ENCODE results near the gene RITA1.

Gene RITA1

GRCh38 chr12:113224955-113225354 lies 39.4 kb downstream of the RITA1 start:
- no peaks in the 10 kb centered on the region for H3K9me3 ChIP-seq
- H4K20me1 ChIP-seq: peaks cover 14% of the 10 kb centered on the region; the same call in 1 of the 2 replicates
- no peak overlapping the region for H3K4me3 ChIP-seq
- H3K27ac ChIP-seq: no peak overlapping the region
- peaks cover 53% of the 10 kb centered on the region for H3K27me3 ChIP-seq
- 0 out of 2 replicates have a peak overlapping the region, but pooled peaks have one; percentile 4 for H3K4me2 ChIP-seq
- no peak overlapping the region for H3K9ac ChIP-seq
- TF ChIP-seq Cebpa-rat (IDR thresholded peaks at IDR 0.05): no peak
- H3K36me3 ChIP-seq: no peaks in the 10 kb centered on the region
- peaks cover 58% of the 10 kb centered on the region for H3K4me1 ChIP-seq

DNA sequence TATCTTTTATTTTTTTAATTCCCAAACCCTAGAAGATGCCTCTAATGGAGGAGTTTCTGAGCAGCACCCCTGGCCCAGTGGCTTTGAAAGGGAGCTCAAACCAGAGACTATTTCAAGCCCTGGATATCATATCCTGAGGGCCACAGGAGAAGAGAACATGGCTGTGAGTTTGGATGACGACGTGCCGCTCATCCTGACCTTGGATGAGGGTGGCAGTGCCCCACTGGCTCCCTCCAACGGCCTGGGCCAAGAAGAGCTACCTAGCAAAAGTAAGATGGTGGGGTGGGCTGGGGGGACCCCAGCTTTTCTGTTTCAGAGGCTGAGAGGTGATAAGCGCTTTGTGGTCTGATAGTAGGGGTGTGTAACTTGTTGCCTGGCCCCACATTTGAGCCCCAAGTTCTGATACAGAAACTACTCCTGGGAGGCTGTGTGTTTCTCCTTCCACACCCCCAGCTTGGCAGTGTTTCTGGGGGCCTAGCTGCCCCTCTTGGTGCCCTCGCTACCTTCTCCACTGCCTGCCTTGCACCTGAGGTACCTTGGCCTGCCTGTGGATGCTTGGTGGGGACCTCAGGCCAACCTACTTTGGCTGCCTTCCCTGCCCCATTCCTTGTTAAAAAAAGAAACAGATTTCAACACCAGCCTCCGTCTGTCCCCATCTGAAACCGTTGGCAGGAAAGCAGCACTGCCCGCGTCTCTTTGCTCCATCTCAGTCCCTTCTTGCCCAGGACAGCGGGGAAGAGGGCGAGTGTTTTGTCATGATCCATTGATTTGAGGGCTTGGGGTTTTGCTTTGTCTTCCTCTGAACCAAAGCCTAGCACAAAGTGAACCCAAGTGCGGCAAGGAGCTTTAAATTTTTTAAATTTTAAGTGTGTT lies 41.4 kb downstream of the RITA1 start:
- no peaks in the 10 kb centered on the region for H3K36me3 ChIP-seq
- H3K27me3 ChIP-seq: peaks cover 46% of the 10 kb centered on the region
- H3K9me3 ChIP-seq: no peaks in the 10 kb centered on the region
- H3K4me1 ChIP-seq: peaks cover 53% of the 10 kb centered on the region
- no peak overlapping the region for H3K9ac ChIP-seq
- no peak overlapping the region for H3K4me3 ChIP-seq
- H4K20me1 ChIP-seq: peaks cover 11% of the 10 kb centered on the region; the same call in 1 of the 2 replicates
- no peak for TF ChIP-seq Cebpa-rat (IDR thresholded peaks at IDR 0.05)
- H3K27ac ChIP-seq: no peak overlapping the region
- peak overlapping the region; percentile 29; the same call in 1 of the 2 replicates for H3K4me2 ChIP-seq

DNA sequence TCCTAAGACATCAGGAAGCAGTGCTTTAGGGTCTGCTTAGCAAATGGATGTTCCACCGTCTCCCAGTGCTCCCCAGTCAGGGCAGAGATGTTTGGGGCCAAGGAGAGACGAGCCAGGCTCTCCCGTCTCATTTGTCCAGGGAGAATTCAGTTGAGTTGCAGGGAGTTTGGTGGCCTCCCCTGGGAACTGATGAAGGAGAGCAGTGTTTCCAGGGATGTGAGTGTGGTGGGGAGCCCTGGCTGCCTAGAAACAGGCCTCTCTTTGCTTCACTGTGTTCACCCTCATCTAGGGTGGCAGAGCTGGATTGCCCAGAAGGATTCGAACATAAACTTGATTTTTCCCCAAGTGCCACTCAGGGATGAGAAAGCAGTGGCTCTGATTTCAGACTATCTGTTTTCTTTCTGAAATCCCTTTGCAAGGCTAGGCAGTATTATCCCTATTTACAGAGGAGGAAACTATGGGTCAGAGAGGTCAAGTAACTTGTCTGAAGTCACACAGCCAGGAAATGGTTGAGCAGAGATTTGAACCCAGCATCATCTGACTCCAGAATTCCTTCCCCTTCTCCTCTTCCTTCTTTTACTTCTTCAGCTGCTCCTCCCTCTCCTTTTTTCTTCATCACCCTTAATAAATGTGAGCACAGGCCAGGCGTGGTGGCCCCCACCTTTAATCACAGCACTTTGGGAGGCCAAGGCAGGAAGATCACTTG lies 42.3 kb downstream of the RITA1 start:
- peak overlapping the region; percentile 29; the same call in 1 of the 2 replicates for H3K4me2 ChIP-seq
- peaks cover 53% of the 10 kb centered on the region for H3K4me1 ChIP-seq
- peaks cover 37% of the 10 kb centered on the region for H3K27me3 ChIP-seq
- H3K36me3 ChIP-seq: no peaks in the 10 kb centered on the region
- no peak for TF ChIP-seq Cebpa-rat (IDR thresholded peaks at IDR 0.05)
- no peaks in the 10 kb centered on the region for H3K9me3 ChIP-seq
- no peak overlapping the region for H3K27ac ChIP-seq
- H3K4me3 ChIP-seq: no peak overlapping the region
- H4K20me1 ChIP-seq: peaks cover 6% of the 10 kb centered on the region; the same call in 1 of the 2 replicates
- no peak overlapping the region for H3K9ac ChIP-seq

GRCh38 chr12:113228394-113229028 lies 43.0 kb downstream of the RITA1 start:
- Histone ChIP-seq H3K27me3 (peaks cover 32% of the 10 kb centered on the region), H3K4me3 (no peak overlapping the region), H3K4me2 (no peak overlapping the region), H3K9ac (no peak overlapping the region), H4K20me1 (0 out of 2 replicates have a peak, but pooled peaks cover 6% of the 10 kb centered on the region), H3K36me3 (no peaks in the 10 kb centered on the region), H3K27ac (no peak overlapping the region), H3K4me1 (peaks cover 53% of the 10 kb centered on the region), H3K9me3 (no peaks in the 10 kb centered on the region)
- TF ChIP-seq Cebpa-rat (IDR thresholded peaks at IDR 0.05): no peak

DNA sequence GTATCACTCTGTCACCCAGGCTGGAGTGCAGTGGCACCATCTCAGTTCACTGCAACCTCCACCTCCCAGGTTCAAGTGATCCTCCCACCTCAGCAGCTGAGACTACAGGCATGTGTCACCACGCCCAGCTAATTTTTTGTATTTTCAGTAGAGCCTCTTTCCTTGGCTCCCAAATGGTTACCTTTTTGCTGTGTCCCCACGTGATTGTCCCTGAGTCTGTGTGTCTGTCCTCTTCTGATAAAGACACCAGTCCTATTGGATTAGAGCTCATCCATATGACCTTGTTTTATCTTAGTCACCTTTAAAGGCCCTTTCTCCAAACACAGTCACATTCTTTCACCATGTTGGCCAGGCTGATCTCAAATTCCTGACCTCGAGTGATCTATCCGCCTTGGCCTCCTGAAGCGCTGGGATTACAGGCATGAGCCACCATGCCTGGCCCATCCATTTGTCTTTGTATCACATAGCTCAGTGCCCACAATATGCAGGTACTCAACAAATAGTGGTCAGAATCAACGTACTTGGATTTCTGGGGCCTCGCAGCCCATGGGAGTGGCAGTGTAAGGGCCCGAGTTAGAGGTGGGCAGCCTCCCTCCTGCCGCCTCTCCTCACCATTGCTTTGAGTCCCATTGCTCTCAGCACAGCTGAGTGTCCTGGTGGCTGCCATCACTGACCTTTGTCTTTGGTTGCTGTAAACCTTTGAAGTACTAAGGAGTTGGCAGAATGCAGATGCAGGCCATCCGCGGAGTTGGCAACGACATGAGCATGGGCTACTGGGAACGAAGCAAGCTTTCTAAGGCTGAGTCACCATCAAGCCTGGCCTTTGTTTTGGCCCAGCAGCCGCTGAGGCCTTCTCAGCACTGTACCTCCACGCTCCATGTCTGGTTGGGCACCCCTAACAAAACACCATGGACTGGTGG lies 45.1 kb downstream of the RITA1 start:
- Histone ChIP-seq H3K36me3 (no peaks in the 10 kb centered on the region), H3K4me2 (peak overlapping the region; percentile 71), H3K9ac (no peak overlapping the region), H4K20me1 (no peaks in the 10 kb centered on the region), H3K9me3 (no peaks in the 10 kb centered on the region), H3K27ac (no peak overlapping the region), H3K4me3 (no peak overlapping the region), H3K4me1 (peaks cover 42% of the 10 kb centered on the region), H3K27me3 (peaks cover 30% of the 10 kb centered on the region)
- TF ChIP-seq Cebpa-rat (IDR thresholded peaks at IDR 0.05): no peak

DNA sequence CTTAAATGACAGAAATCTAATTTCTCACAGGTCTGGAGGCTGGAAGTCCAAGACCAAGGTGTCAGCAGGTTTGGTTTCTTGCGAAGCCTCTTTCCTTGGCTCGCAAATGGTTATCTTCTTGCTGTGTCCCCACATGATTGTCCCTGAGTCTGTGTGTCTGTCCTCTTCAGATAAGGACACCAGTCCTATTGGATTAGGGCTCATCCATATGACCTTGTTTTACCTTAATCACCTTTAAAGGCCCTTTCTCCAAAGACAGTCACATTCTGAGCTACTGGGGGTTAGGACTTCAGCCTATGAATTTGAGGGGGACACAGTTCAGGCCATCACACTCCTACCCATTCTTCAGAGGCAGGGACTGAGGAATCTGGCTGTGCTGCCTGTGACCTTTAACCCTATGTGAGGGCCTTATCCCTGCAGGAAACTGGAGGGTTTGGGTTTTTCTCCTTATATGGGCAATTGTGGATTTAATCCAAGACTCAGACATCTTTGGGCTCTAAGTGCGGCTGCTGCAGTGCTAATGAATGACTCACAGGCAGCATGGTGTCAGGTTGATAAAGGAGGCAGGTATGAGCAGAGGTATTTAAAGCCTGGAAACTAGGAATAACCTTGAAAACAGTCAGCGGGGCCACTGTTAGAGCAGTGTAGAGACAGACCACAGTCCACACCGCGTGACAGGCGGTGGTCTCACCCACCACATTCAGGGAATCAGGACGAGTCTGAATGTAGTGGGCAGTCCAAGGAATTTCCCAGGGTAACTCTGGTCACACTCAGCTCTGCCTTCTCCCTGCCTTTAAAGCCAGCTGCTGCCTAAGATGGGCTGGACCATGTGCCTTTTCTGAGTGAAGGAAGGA lies 45.9 kb downstream of the RITA1 start:
- H3K4me1 ChIP-seq: peaks cover 42% of the 10 kb centered on the region
- H3K4me3 ChIP-seq: no peak overlapping the region
- peaks cover 35% of the 10 kb centered on the region for H3K27me3 ChIP-seq
- TF ChIP-seq Cebpa-rat (IDR thresholded peaks at IDR 0.05): no peak
- no peaks in the 10 kb centered on the region for H3K9me3 ChIP-seq
- H3K9ac ChIP-seq: no peak overlapping the region
- no peak overlapping the region for H3K27ac ChIP-seq
- H3K4me2 ChIP-seq: no peak overlapping the region
- no peaks in the 10 kb centered on the region for H3K36me3 ChIP-seq
- H4K20me1 ChIP-seq: no peaks in the 10 kb centered on the region

DNA sequence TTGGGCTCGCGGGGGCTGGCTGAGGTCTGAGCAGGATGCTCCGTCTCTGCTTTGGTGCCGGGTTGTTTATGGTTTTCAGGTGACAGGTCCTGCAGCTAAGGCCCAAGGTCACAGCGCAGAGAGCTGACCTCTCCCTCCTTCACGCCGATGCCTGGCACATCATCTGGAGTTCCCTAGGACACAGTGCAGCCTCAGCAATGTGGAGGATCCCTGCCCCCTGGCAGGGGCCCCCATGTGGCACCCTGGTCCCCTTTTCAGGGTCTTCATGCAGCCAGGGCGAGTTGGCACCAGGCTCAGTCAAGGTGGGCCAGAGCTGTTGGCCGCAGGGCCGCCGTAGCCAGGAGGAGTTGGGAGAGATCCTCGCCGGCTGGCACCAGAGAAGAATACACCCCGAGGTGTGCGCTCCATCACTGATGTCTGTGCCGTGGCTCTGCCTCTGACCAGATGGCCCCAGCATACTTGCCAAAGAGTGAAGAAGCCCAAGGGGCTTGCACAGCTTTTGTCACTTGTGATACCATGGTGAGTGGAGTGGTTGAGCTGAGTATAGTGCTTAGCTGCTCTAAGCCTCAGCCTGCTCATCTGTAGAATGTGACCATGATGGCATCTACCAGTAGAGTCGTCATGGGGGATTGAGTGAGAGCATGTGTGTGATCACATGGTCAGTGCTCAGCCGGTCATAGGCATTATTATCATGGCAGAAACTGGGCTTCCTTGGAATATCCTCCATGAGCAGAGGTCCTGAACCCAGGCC lies 46.7 kb downstream of the RITA1 start:
- Histone ChIP-seq H3K27ac (no peak overlapping the region), H3K27me3 (peaks cover 28% of the 10 kb centered on the region), H3K4me2 (peak overlapping the region; percentile 72), H3K9me3 (no peaks in the 10 kb centered on the region), H3K4me1 (peaks cover 40% of the 10 kb centered on the region), H3K36me3 (no peaks in the 10 kb centered on the region), H3K9ac (no peak overlapping the region), H3K4me3 (no peak overlapping the region), H4K20me1 (no peaks in the 10 kb centered on the region)
- no peak for TF ChIP-seq Cebpa-rat (IDR thresholded peaks at IDR 0.05)

All from BLaER1 (cell line).